Occipital lobe (tissue), 2 donors: ENCODE data around the gene RPS6KA3. TPM values are rescaled to one million over a fixed set of nuclear protein-coding genes. Genes with fewer than 3 reads are reported as not detected.

ENCODE experiments used
- DNase-seq: peaks from one replicate; lab custom pipeline; 2025; lab: John Stamatoyannopoulos, UW
- total RNA-seq: library from RNA; depleted of rRNA; stranded (reverse); fragments of >200 nt; gene quantifications from one replicate; pipeline ENCODE4 v1.2.3, GENCODE V29; 2014

The RPS6KA3 gene
- total RNA-seq, result 35.7 TPM

DNA sequence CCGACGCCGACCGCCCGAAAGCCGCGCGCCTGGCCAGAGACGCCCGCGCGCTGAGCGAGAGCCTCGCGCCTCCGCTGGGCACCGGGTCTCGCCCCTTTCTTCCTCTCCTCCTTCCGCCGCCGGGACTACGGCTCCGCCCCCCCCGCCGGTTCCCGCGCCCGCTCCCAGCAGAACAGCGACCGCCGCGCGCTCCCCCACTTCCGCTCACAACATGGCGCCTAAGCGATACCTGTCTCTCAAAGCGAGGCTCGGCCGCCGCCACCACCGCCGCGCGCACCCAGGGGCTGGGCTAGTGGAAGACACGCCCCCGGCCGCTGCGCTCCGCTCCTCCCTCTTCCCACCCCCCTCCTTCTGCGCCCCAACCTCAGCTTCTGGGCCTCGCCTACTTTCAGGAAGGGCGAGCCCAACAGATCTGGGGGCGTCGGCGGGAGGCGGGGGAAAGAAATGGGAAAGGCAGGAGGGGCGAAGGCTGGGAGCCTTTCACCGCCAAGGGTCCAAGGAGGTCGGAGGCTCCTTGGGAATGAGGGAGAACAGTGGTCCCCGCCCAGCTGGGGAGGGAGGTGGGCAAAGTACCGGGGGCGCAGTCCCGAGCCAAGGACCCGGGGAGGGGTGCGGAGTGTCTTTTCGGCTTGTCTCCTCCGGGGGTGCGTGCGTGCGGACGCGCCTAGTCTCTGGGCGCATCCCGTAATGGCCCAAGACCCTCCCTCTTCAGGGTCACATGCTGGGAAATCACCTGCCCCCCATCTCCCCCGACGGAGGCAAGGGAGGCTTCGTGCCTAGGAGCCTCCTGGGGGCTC is at the start of gene RPS6KA3:
Gene RPS6KA3, minus strand, starts transcription at position 100 of the 797 bp plus-strand sequence. CDS start 277 bp downstream, outside the sequence.
- peak; percentile 77 for DNase-seq

DNA sequence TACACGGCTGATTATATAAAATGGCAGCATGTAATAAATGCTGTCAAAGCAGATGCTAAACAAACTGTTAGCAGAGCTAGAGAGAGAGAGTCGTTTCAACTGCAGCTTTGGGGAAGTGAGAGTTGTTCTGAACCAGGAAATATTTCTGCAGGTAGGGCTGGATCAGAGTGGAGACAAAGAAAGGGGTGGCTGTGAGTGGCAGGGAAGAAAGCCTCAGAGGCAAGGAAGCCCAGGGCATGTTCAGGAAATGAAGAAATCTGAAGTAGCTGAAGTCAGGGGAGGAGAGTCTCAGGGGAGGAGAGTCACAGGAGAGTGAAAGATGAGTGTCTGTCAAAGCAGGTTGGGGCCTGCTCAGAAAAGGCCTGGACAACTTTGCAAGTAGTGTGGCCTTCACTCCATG is 48.4 kb upstream of the RPS6KA3 start:
- DNase-seq, result no peak

DNA sequence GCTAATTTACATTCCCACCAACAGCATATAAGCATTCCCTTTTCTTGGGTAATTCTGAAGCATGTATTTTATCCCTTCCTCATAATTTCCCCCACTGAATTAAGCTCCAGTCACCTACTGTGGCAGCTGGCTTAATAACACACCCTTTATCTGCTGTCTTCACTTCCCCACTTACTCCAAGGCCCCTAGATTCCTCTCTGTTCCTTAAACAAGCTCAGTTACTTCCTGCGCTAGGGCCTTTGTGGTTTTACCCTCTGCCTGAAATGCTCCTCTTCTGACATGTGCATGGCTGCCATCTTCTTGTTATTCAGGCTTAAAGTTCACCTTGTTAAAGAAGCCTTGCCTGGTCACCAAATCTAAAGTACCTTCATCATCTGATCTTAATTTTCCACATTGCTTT is 47.2 kb upstream of the RPS6KA3 start:
- DNase-seq, result no peak

DNA sequence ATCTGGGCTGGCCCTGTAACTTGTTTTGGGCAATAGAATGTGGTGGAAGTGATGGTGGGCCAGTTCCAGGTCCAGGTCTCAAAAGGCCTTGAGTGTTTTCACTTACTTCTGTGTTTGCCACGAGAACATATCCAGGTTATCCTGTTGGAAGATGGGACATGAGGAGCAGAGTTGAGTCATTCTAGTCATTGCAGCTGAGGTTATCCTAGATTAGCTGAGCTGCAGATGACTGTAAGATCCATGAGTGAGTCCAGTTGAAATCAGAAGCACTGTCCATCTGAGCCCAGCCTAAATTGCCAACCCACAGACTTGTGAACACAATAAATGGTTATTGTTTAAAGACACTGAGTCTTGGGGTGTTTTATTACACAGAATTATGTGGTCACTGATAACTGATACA is 45.3 kb upstream of the RPS6KA3 start:
- DNase-seq, result no peak

DNA sequence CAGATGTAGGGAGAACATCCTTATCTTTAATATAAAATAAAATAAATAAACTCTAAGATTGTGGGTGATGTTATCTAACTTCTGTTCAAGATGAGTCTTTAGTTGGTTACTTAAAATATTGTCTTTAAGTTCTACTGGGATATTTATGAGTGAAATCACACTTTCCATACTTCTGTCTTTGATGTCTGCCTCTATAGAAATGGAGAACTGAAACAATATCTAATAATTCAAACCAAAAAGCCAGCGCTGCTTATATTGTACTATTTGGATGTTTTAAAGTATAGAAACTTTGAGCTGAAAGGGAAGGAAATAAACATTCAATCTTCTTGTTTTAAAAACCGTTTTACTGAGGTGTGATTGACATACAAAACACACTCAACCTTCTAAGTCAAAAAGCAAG is 44.8 kb upstream of the RPS6KA3 start:
- DNase-seq, result no peak

DNA sequence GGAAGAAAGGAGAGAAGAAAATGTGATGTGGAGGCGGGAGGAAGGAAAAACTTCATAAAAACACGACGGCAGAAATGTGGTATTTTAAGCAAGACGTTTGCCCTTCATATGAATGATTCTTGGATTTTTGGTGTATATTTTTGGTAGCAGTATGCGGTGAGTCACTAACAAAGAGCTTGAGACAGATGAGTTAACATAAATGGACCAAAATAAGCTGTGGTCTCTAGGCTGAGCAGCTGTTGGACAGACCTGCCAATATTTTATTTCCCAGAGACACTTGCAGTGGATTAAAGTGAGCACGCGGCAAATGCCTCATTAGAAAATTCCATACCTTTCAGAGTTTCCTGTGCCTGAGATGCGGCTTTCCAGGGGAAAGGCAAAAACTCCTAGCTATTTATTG is 43.1 kb upstream of the RPS6KA3 start:
- DNase-seq, result no peak

DNA sequence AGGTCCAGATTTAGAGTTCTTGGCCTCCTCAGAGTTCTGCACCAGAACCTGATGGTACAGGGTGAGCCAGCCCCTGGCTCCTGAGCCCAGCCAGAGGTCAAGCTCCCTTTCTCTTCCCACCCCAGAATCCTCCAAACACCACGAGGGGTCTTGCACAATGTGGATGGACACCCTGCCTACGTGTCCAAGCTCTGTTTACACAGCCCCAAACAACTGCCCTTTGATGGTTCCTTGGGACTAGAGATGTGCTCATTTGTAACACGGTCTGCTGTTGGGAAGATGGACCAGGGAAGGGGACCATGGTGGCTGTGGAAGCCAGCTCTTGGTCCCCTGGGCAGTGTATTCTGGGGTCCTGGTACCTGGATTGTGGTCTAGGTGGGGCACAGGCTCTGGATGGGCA is 40.0 kb upstream of the RPS6KA3 start:
- no peak for DNase-seq

DNA sequence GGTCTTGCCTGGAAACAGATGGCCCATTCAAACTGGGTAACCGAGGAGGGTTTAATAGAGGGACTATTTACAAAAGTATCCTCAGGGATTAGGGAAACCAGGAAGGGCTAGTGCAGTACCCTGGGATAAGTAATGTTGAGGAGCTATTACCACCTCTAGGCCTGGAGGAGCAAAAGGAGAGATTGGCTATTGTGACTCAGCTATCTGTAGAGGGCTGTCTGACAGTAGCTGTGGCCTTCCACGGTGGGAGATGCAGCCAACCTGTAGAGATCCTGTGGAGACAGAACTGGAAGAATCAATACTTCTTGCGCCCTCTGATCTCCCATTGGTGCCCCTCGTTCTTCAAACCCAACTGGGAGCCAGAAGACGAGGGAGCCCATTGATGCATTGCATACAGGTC is 34.1 kb upstream of the RPS6KA3 start:
- DNase-seq, result no peak

DNA sequence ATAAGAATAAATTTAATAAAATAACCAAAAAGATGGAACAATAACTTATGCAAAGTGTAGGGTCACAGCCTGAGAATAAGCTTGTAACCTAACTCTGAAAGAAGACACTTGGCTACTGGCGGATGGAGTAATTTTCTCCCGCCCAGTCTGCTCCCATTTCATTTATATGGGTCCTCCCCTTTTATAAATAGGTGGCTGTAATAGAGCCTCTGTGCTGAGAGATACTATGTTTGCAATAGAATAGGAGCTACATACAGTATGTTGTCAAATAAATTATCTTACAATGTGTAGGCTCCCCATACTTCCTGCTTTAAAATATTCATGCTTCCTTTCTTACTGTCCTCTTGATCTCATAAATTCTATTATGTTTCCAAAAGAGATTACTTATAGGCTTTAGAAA is 28.2 kb upstream of the RPS6KA3 start:
- DNase-seq, result no peak

DNA sequence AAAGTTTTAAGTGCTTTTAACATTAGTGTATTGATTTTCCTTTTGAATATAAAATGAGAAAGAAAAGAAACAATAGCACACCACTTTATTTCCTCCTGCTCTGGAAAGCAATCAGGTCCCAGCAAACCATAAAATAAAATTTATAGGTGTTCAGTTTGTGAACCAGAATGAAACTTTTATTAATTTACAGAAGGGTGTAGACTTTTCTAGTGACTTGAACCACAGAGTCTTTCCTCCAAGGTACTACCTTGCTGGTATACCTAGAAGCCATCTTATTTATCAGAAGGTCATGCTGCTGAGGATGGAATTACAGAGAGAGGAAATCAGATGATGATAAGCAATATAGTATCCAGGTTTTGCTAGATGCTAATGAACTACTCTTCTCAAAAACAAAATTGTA is 27.6 kb upstream of the RPS6KA3 start:
- no peak for DNase-seq

DNA sequence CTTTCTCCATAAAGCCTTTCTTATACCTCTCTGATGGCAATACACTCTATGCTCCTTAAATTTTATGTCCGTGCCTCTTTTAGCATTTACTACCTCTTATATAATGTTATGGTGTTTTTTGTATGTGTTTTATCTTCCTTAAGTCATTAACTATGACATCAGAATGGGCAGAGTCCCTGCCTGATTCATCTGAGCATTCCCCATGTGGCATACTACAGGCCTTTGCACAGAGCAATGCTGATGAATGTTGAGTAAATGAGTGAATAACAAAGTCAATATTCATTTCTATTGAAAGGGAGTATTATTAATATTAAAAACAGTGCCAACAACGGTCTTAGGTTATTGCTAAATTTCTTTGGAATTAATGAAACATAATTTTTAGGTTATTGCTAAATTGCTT is 18.8 kb upstream of the RPS6KA3 start:
- DNase-seq, result no peak

DNA sequence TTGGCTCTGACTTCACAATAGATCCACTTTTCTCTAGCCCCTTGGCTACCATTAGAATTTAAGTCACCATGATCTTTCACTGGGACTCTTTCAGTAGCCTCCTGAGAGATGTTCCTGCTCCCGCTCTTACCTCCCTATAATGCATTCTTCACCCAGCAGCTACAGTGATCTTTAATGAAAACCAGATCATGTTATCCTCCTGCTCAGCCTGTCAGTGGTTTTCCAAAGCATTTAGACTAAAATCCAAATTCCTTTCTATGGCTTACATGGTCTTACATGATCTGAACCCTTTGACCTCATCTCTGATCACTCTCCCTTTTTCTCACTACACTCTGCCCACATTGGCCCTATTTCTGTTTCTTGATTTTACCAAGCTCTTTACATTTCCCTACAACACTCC is 18.3 kb upstream of the RPS6KA3 start:
- no peak for DNase-seq

DNA sequence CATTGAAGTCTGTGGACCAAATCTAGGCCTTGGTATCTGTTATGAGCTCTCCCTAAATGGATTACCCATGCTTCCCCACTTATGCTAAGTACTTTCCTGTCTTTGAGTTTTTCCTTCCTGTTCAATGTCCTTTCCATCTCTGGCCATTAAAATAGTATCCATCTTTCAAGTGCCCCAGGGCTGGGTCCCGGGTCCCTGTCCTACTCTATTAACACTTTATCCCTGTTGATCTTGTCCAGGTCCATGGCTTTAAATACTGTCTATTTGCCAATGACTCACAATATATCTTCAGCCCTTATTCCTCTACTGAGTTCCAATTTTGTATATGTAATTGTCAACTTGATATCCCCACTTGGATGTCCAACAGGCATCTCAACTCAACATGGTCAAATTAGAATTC is 17.7 kb upstream of the RPS6KA3 start:
- no peak for DNase-seq

DNA sequence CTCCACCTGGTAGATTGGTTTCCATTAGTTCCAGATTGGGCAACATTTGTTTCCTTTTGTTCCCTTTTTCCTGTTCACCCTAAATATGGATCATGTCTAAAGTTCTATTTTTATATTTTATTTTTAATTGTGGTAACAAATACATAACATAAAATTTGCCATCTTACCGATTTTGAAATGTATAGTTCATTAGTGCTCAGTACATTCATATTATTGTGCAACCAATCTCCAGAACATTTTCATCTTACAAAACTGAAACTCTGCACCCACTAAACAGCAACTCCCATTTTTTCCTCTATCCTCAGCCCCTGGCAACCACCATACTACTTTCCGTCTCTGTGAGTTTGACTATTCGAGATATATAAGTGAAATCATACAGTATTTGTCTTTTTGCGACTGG is 14.2 kb upstream of the RPS6KA3 start:
- no peak for DNase-seq

DNA sequence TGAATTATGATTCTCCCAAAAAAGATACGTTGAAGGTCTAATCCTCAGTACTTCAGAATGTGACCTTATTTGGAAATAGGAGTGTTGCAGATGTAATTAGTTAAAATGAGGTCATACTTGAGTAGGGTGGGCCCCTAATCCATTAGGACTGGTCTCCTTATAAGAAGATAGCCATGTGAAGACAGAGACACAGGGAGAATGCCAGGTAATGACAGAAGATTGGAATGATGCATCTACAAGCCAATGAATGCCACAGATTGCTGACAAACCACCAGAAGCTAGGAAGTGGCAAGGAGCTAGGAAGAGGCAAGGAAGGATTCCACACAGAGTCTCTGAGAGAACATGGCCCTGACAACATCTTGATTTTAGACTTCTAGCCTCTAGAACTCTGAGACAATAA is 7.4 kb upstream of the RPS6KA3 start:
- DNase-seq, result no peak

DNA sequence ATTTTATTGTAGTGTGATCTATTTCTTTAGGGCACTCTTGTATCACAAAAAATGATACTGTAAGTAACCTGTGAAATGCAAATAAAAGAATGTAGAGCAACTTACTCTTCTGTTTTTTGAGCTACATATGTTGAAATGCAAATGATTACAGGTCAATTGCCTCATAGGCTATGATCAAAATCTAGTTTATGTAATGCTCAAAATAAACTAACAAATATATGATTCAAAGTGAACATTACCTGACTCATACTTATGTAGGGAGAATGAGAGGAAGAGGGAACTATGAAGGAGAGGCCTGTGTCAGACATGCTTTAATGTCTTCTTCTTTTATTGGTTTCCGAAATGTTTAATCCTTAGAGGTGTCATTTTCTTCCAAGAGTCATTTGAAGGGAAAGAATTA is 5.0 kb upstream of the RPS6KA3 start:
- no peak for DNase-seq

DNA sequence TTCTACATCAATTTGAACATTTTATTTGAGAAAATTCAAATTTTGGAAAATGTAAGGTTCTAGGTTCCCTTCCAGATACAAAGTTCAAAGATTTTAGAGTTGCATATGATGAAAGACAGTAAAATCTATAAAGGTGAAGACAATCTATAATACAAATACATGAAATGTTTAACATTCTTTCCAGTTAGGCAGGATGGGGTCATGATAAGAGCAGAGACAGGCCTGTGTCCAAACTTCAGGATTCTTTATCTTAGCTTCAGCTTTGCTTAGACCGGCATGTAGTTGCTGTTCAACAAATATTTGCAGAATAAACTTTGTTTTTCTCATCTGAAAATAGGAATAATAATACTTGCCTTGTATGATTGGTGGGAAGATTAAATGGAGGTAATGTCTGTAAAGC is 4.5 kb upstream of the RPS6KA3 start:
- DNase-seq, result no peak

DNA sequence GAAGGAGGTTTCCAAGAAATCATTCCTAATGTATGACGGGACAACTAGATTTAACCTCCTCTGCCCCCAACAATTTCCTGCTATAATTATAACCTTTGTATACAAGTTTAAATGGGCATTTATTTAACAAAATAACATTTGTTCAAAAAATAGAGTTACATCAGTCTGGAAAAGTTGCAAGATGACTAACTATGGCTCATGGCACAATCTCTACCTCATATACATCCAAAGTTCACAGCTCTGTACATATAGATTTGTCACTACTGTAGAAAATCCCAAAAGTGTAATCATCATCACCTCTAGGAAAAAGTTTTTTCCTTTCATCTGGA is 3.8 kb upstream of the RPS6KA3 start:
- no peak for DNase-seq

DNA sequence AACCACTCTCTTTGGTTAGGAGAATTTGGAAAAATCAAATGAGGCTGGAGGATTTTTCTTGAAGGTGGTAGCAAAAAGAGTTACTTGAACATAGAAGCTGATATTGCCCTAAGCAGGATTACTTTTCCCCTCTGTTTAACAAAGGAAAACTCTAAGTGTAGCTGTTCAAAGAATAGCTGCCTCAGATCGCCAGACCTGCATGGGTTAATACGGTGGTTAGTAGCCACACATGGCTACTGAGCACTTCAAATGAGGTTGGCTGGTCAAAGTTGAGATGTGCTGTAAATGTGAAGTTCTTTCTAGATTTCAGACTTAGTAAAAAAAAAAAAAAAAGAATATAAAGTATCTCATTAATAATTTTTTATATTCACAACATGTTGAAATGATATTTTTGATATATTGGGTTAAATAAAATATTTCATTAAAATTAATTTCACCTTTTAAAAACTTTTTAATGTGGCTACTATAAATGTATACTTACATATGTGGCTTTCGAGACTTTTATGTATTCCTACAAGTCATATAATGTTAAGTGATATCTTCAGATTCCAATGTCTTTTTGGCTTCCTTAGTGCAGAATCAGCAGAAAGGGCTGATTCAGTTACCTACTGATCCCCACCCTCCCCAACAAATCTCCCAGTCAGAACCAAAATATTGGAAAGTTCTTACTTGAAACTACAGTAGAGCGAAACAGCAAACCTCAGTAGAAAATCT is 3.3 kb upstream of the RPS6KA3 start:
- DNase-seq, result no peak

DNA sequence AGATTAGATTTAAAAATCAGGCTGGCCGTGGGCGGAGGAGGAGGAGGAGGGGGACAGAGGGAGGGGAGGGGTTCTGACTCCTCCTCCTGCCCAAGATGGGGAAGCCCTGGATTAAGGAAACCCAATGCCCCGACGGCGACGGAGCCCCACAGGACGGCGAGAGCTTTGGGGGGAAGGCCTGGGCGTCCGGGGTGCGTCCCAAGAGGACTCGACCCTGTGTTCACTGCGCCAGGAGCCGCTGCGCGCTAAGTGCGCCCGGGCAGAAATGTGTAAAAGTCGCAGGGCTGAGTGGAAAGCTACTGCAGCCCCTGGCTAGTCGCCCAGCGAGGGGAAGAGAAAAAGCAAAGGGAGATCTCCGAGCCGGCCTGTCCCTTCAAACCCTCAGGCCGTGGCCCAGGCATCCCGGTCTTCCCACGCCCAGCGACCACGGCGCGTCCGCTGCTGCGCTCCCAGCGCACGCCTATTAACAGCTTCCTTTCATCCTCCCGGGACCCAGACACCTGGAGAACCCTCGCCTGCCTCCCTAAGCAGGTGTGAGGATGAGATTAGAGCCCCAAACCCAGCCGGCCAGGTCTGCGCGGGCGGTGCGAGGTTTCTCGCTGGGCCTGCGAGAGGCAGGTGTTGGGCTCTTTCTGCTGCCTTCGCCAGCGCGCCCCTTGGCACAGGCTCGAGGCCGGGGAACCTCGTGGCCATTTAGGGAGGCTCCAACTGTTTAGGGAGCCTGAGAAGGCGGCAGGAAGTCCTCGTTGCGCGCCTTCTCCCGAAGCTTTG is 1.4 kb upstream of the RPS6KA3 start:
- peak; percentile 12 for DNase-seq

DNA sequence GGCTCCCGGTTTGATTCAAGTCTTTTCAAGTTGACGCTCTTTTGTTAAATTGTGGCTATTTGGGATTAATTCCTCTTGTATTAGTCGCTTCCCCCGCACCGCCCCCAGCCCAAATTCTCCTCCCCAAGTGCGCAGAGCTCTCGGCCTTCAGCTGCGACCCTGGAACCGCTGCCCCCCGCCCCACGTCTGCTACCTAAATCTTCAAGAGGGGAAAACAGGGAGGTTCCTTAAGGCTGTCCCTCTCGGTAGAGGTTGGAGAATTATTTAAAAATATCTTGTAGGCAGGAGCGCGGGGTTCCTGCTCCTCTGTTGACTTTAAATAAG is 860 bp upstream of the RPS6KA3 start:
- no peak for DNase-seq
